Measurements from ENCODE around the gene IPCEF1. TPM values are rescaled to one million over a fixed set of nuclear protein-coding genes. Genes with fewer than 3 reads are reported as not detected.

Gene IPCEF1
- total RNA-seq, 1 experiment from 2014 or later, result 0.57 TPM

- Histone ChIP-seq H2AFZ (peak overlapping the region; percentile 50), H3K27me3 (ENCODE audit: insufficient read depth, low read depth) (no peaks in the 10 kb centered on the region), H3K9me2 (ENCODE audit: insufficient read depth) (no peaks in the 10 kb centered on the region), H3K4me1 (replicated peaks; ENCODE audit: insufficient read depth) (peaks cover 51% of the 10 kb centered on the region), H3F3A (ENCODE audit: insufficient read depth, low read depth) (peaks cover 31% of the 10 kb centered on the region), H3K27ac (peak overlapping the region; percentile 94), H3K79me2 (ENCODE audit: low read depth) (no peaks in the 10 kb centered on the region), H3K36me3 (ENCODE audit: low read depth) (no peaks in the 10 kb centered on the region), H3K4me2 (peak overlapping the region; percentile 63), H3K4me3 (peak overlapping the region; percentile 44; the same call in 1 of the 2 replicates), H3K9me3 (ENCODE audit: insufficient read depth, low read depth) (peaks cover 9% of the 10 kb centered on the region; the same call in 1 of the 2 replicates), H4K20me1 (ENCODE audit: insufficient read depth) (no peaks in the 10 kb centered on the region)
- DNase-seq, result peak; percentile 7 to 94
- intact Hi-C loops (cut with micrococcal nuclease; ENCODE audit: unreplicated experiment), result loop anchor here (5.0 kb wide), 1 partner anchor 49 kb away; no protein-coding TSS in a partner anchor
- TSS peak; percentile 31 for BruUV-seq (replicated peaks)
- CTCF ChIA-PET, result no interaction called here
- TF ChIP-seq CTCF (conservative IDR thresholded peaks at IDR 0.05) (no peak), EZH2 (IDR thresholded peaks at IDR 0.05; ENCODE audit: low read depth) (no peak)
- POLR2A ChIA-PET (ENCODE audit: unreplicated experiment), result no interaction called here
Observed at GRCh38 chr6:154292855-154293519, 63.6 kb downstream of the IPCEF1 start.

- TF ChIP-seq EZH2 (IDR thresholded peaks at IDR 0.05; ENCODE audit: low read depth), result no peak
- no peak for TF ChIP-seq CTCF (conservative IDR thresholded peaks at IDR 0.05)
- CTCF ChIA-PET, result no interaction called here
- Histone ChIP-seq H3K9me2 (ENCODE audit: insufficient read depth) (no peaks in the 10 kb centered on the region), H3K79me2 (ENCODE audit: low read depth) (no peaks in the 10 kb centered on the region), H3K4me3 (no peak overlapping the region; the same call in 1 of the 2 replicates), H3K36me3 (ENCODE audit: low read depth) (no peaks in the 10 kb centered on the region), H3K4me2 (peak overlapping the region; percentile 63), H4K20me1 (ENCODE audit: insufficient read depth) (no peaks in the 10 kb centered on the region), H3K27me3 (ENCODE audit: insufficient read depth, low read depth) (no peaks in the 10 kb centered on the region), H3K27ac (peak overlapping the region; percentile 94), H3K4me1 (replicated peaks; ENCODE audit: insufficient read depth) (peaks cover 45% of the 10 kb centered on the region), H3K9me3 (ENCODE audit: insufficient read depth, low read depth) (peaks cover 9% of the 10 kb centered on the region; the same call in 1 of the 2 replicates), H3F3A (ENCODE audit: insufficient read depth, low read depth) (peaks cover 31% of the 10 kb centered on the region), H2AFZ (no peak overlapping the region; the same call in 1 of the 2 replicates)
- intact Hi-C loops (cut with micrococcal nuclease; ENCODE audit: unreplicated experiment), result loop anchor here (5.0 kb wide), 1 partner anchor 50 kb away; no protein-coding TSS in a partner anchor
- DNase-seq, result peak in 1 of 2 experiments; percentile 76
- no TSS peak for BruUV-seq (replicated peaks)
- POLR2A ChIA-PET (ENCODE audit: unreplicated experiment), result no interaction called here
Observed at GRCh38 chr6:154292066-154292465, 64.5 kb downstream of the IPCEF1 start.

- Histone ChIP-seq H3K4me3 (no peak overlapping the region), H2AFZ (peak overlapping the region; percentile 52; the same call in 1 of the 2 replicates), H3F3A (ENCODE audit: insufficient read depth, low read depth) (peaks cover 31% of the 10 kb centered on the region), H3K79me2 (ENCODE audit: low read depth) (no peaks in the 10 kb centered on the region), H3K27ac (peak overlapping the region; percentile 50), H3K9me3 (ENCODE audit: insufficient read depth, low read depth) (peaks cover 9% of the 10 kb centered on the region; the same call in 1 of the 2 replicates), H4K20me1 (ENCODE audit: insufficient read depth) (no peaks in the 10 kb centered on the region), H3K9me2 (ENCODE audit: insufficient read depth) (no peaks in the 10 kb centered on the region), H3K4me2 (0 out of 2 replicates have a peak overlapping the region, but pooled peaks have one; percentile 42), H3K36me3 (ENCODE audit: low read depth) (no peaks in the 10 kb centered on the region), H3K27me3 (ENCODE audit: insufficient read depth, low read depth) (no peaks in the 10 kb centered on the region), H3K4me1 (replicated peaks; ENCODE audit: insufficient read depth) (peaks cover 45% of the 10 kb centered on the region)
- no TSS peak for BruUV-seq (replicated peaks)
- peak; percentile 7 to 78 for DNase-seq
- intact Hi-C loops (cut with micrococcal nuclease; ENCODE audit: unreplicated experiment), result loop anchor here (5.0 kb wide), 1 partner anchor 52 kb away; no protein-coding TSS in a partner anchor
- no peak; the same call in 1 of the 2 replicates for TF ChIP-seq CTCF (conservative IDR thresholded peaks at IDR 0.05)
- TF ChIP-seq EZH2 (IDR thresholded peaks at IDR 0.05; ENCODE audit: low read depth), result no peak
- POLR2A ChIA-PET (ENCODE audit: unreplicated experiment), result no interaction called here
- CTCF ChIA-PET, result interaction anchor here (0.7 kb wide), 1 partner anchor 384 kb away, joined by 11 read pairs; no protein-coding TSS in a partner anchor
Observed at GRCh38 chr6:154289818-154290508, 66.6 kb downstream of the IPCEF1 start.
